Measurements from ENCODE around the gene SLC19A1.

GRCh38 chr21:45506836-45507522 lies 35.3 kb downstream of the SLC19A1 start:
- TF ChIP-seq POLR2A (IDR thresholded peaks at IDR 0.05; ENCODE audit: low read depth, low read length) = no peak
- no peak for TF ChIP-seq POLR2AphosphoS5 (IDR thresholded peaks at IDR 0.05; ENCODE audit: low read depth, low read length)
